ENCODE measurements around the gene PRKCE. TPM values are rescaled to one million over a fixed set of nuclear protein-coding genes. Genes with fewer than 3 reads are reported as not detected.

The PRKCE gene
- total RNA-seq, 1 experiment from 2014 or later: 14.8 TPM

GRCh38 chr2:45672138-45672537, 20.7 kb downstream of the PRKCE start (continued):
- TF ChIP-seq, protein P1, sequence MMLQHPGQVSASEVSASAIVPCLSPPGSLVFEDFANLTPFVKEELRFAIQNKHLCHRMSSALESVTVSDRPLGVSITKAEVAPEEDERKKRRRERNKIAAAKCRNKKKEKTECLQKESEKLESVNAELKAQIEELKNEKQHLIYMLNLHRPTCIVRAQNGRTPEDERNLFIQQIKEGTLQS (IDR thresholded peaks at IDR 0.05): no peak
- no peak for TF ChIP-seq POLR2A (IDR thresholded peaks at IDR 0.05; ENCODE audit: borderline replicate concordance, extremely low read depth, insufficient read depth, insufficient read length)
- no peak for TF ChIP-seq EZH2phosphoT487 (IDR thresholded peaks at IDR 0.05; ENCODE audit: borderline replicate concordance)
- no peak for TF ChIP-seq EZH2 (IDR thresholded peaks at IDR 0.05)
- no peak for TF ChIP-seq TCF7L2 (IDR thresholded peaks at IDR 0.05; ENCODE audit: borderline replicate concordance, extremely low read depth, insufficient read depth, insufficient read length)

- H3K9ac ChIP-seq (ENCODE audit: low read length): peak overlapping the region; percentile 37; the same call in 1 of the 2 replicates
- H3K4me3 ChIP-seq (replicated peaks in 1 of 2; ENCODE audit: low read depth in 1 of 2, low read length in 2 of 2): no peak overlapping the region
- no TSS peak for BruUV-seq (replicated peaks)
- no peaks in the 10 kb centered on the region for H3K36me3 ChIP-seq (ENCODE audit: control insufficient read depth in 1 of 2, insufficient read depth in 2 of 2, low read length in 2 of 2)
- intact Hi-C loops (cut with micrococcal nuclease): loop anchor here (2.0 kb wide), 1 partner anchor 23 kb away; the partner anchor contains the start of gene PRKCE
- peak overlapping the region; percentile 68 for H3K4me2 ChIP-seq (ENCODE audit: low read length)
- peaks cover 28 to 41% of the 10 kb centered on the region in 2 experiments for H3K4me1 ChIP-seq (ENCODE audit: control insufficient read depth in 1 of 2, insufficient read depth in 2 of 2, low read length in 2 of 2)
- no peaks in the 10 kb centered on the region for H3K9me3 ChIP-seq (ENCODE audit: control insufficient read depth in 1 of 2, insufficient read depth in 1 of 2, low read depth in 1 of 2, low read length in 2 of 2)
- H3K27ac ChIP-seq (ENCODE audit: low read depth, low read length): peak overlapping the region; percentile 75; the same call in 1 of the 2 replicates
- H3K9me2 ChIP-seq (ENCODE audit: insufficient read depth): no peaks in the 10 kb centered on the region
- POLR2A ChIA-PET: no interaction called here
- RAD21 ChIA-PET (ENCODE audit: low non-redundant PET in 1 of 2, low total read pairs in 2 of 2, uncharacterized antibody in 2 of 2, unreplicated experiment in 2 of 2): no interaction called here
- ATAC-seq (peak; percentile 28; the same call in 1 of the 2 replicates), DNase-seq (ENCODE audit: low read depth, low spot score) (no peak)
- CTCF ChIA-PET: no interaction called here
- 0 out of 2 replicates have a peak, but pooled peaks have one; percentile 26 for TF ChIP-seq SRF (IDR thresholded peaks at IDR 0.05; ENCODE audit: low read depth)
- TF ChIP-seq, protein P2, sequence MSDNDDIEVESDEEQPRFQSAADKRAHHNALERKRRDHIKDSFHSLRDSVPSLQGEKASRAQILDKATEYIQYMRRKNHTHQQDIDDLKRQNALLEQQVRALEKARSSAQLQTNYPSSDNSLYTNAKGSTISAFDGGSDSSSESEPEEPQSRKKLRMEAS (IDR thresholded peaks at IDR 0.05): no peak
- H3K27me3 ChIP-seq (ENCODE audit: insufficient read depth, low read length): no peaks in the 10 kb centered on the region
- peaks cover 36% of the 10 kb centered on the region for H3K79me2 ChIP-seq (ENCODE audit: insufficient read depth, low read length)
- H2AFZ ChIP-seq (ENCODE audit: low read depth, low read length, poor library complexity, severe bottlenecking): no peak overlapping the region
- H4K20me1 ChIP-seq (ENCODE audit: insufficient read depth): no peaks in the 10 kb centered on the region
Observed at GRCh38 chr2:45674035-45674816, 22.8 kb downstream of the PRKCE start.
